OCI-LY7 (cell line): ENCODE results near the gene IQCH.

ENCODE experiments used
- CTCF ChIP-seq: fragments of 200-600 bp; sonication (generic); conservative IDR thresholded peaks from 2 replicates; pipeline ENCODE4 v1.5.1; 2014; ENCODE audit warnings: mild to moderate bottlenecking, antibody characterized with exemption, low read length, moderate library complexity, mixed read lengths
- EZH2phosphoT487 ChIP-seq: fragments of 200-600 bp; sonication (generic); IDR thresholded peaks from 2 replicates; pipeline ENCODE4 v1.6.1; 2018; ENCODE audit warnings: low read depth, borderline replicate concordance, mild to moderate bottlenecking, mixed run types, antibody characterized with exemption, low read length, moderate library complexity, mixed read lengths

DNA sequence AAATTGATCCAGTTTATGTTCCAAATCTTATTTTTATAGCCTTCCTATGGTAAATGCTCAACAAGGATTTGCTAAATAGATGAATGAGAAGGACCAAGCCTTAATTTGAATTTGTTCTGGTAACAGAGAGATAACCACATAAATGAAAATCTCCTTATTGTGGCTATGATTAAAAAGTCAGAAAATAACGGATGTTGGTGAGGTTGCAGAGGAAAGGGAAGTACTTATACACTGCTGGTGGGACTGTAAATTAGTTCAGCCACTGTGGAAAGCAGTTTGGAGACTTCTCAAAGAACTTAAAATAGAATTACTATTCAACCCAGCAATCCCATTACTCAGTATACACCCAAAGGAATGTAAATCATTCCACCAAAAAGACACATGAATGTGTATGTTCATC is 26.3 kb upstream of the IQCH start:
- TF ChIP-seq CTCF (no peak), EZH2phosphoT487 (no peak)
